AG04450 (cell line): Measurements from ENCODE around the gene CHRNB2. TPM values are rescaled to one million over a fixed set of nuclear protein-coding genes. Genes with fewer than 3 reads are reported as not detected.

Experiments
- CTCF ChIA-PET: fragments of 300-600, 350-600 bp; formaldehyde crosslinking; extraction: SDS; loops from one replicate; lab custom pipeline; 2022; ENCODE audit warnings: antibody characterized with exemption, inconsistent platforms; lab: Charles Lee
- POLR2A ChIA-PET: fragments of 350-600 bp; formaldehyde crosslinking; extraction: SDS; loops from one replicate; lab custom pipeline; 2021; ENCODE audit warnings: antibody characterized with exemption, inconsistent platforms; lab: Yijun Ruan, JAX
- DNase-seq: peaks from one replicate; pipeline ENCODE4 v3.0.0-alpha.2; 2011; ENCODE audit warnings: low read depth, low spot score
- H3K27ac ChIP-seq: one replicate; pipeline ENCODE4 v1.5.1; 2012; ENCODE audit warnings: low read depth, low read length, control low read depth
- H3K27me3 ChIP-seq: one replicate; pipeline ENCODE4 v1.6.0; 2012; ENCODE audit warnings: low read length; ENCODE audit not compliant: control insufficient read depth, insufficient read depth
- H3K4me3 ChIP-seq: 2 replicates; pipeline ENCODE4 v1.5.1; 2011; ENCODE audit warnings: mild to moderate bottlenecking, low read depth, low read length, control low read depth
- H3K9me3 ChIP-seq: 2 replicates; pipeline ENCODE4 v1.5.1; 2012; ENCODE audit warnings: low read length; ENCODE audit not compliant: control insufficient read depth, insufficient read depth
- polyA plus RNA-seq: library from polyadenylated mRNA; depleted of rRNA; stranded (reverse); fragments of >200 nt; gene quantifications from 2 replicates; pipeline ENCODE4 v1.2.3, GENCODE V29; 2011
- TF ChIP-seq, protein P1 (sequence below): IDR thresholded peaks from 2 replicates; pipeline ENCODE4 v1.5.1; 2011; ENCODE audit warnings: low read depth, low read length, control low read depth, inconsistent platforms

Gene CHRNB2
- polyA plus RNA-seq, 1 experiment = 0.06 TPM

GRCh38 chr1:154577346-154578057, 9.9 kb downstream of the CHRNB2 start:
- Histone ChIP-seq H3K27me3 (no peaks in the 10 kb centered on the region), H3K27ac (peak overlapping the region; percentile 31), H3K9me3 (no peaks in the 10 kb centered on the region), H3K4me3 (no peak overlapping the region)
- ChIA-PET POLR2A (interaction anchor here (1.2 kb wide), 1 partner anchor 14 kb away, joined by 3 read pairs; no protein-coding TSS in a partner anchor), CTCF (no interaction called here)
- no peak for DNase-seq
- TF ChIP-seq, protein P1, sequence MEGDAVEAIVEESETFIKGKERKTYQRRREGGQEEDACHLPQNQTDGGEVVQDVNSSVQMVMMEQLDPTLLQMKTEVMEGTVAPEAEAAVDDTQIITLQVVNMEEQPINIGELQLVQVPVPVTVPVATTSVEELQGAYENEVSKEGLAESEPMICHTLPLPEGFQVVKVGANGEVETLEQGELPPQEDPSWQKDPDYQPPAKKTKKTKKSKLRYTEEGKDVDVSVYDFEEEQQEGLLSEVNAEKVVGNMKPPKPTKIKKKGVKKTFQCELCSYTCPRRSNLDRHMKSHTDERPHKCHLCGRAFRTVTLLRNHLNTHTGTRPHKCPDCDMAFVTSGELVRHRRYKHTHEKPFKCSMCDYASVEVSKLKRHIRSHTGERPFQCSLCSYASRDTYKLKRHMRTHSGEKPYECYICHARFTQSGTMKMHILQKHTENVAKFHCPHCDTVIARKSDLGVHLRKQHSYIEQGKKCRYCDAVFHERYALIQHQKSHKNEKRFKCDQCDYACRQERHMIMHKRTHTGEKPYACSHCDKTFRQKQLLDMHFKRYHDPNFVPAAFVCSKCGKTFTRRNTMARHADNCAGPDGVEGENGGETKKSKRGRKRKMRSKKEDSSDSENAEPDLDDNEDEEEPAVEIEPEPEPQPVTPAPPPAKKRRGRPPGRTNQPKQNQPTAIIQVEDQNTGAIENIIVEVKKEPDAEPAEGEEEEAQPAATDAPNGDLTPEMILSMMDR = no peak

- Histone ChIP-seq H3K27me3 (no peaks in the 10 kb centered on the region), H3K4me3 (no peak overlapping the region), H3K9me3 (no peaks in the 10 kb centered on the region), H3K27ac (peak overlapping the region; percentile 31)
- CTCF ChIA-PET = no interaction called here
- TF ChIP-seq, protein P1 = no peak
- POLR2A ChIA-PET = interaction anchor here (1.2 kb wide), 1 partner anchor 13 kb away, joined by 3 read pairs; no protein-coding TSS in a partner anchor
- DNase-seq = no peak
Observed at GRCh38 chr1:154578058-154578418, 10.5 kb downstream of the CHRNB2 start.

GRCh38 chr1:154579374-154579773, 11.8 kb downstream of the CHRNB2 start:
- H3K27me3 ChIP-seq = no peaks in the 10 kb centered on the region
- CTCF ChIA-PET = interaction anchor here (1.5 kb wide), 1 partner anchor 20 kb away, joined by 4 read pairs; no protein-coding TSS in a partner anchor
- H3K9me3 ChIP-seq = no peaks in the 10 kb centered on the region
- TF ChIP-seq, protein P1 = no peak
- H3K27ac ChIP-seq = no peak overlapping the region
- POLR2A ChIA-PET = no interaction called here
- DNase-seq = no peak
- no peak overlapping the region for H3K4me3 ChIP-seq

DNA sequence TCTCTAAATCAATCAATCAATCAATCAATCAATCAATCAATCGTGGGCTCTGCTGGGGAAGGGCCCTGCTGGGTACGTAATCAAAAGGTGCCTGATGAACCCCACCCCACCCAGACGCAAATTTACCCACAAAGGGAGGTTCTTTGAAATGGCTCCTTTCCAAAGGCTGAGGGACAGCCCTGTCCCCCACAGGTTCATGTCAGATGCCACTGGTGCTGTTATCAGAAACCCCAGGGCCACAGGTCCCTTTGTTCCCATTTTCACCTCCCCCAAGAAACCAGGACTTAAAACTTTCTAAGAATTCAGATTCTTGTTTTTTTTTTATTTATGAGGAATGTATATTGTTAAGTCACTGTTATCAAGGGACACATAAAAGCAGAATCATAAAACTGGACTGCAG, 14.2 kb downstream of the CHRNB2 start:
- Histone ChIP-seq H3K4me3 (no peak overlapping the region), H3K9me3 (no peaks in the 10 kb centered on the region), H3K27me3 (no peaks in the 10 kb centered on the region), H3K27ac (no peak overlapping the region)
- ChIA-PET CTCF (no interaction called here), POLR2A (no interaction called here)
- no peak for DNase-seq
- TF ChIP-seq, protein P1 = no peak

DNA sequence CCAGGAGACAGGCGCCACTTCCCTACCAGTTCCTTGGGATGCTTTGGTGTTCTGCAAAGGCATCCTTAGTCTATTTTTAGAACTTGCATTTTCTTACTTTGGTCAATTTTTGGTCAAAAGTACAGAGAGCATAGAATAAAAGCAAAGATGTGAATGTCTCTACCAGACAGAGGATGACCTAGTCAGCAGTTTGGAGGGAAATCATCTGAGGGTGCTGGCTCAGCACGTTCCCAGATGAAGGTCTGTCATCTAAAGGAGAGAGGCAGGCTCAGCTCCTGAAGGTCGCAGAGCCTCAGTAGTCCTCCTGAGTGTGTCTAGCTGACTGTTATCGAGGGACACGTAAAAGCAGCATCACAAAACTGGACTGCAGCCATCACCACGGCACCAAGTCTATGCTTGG, 15.3 kb downstream of the CHRNB2 start:
- ChIA-PET CTCF (no interaction called here), POLR2A (no interaction called here)
- H3K27ac ChIP-seq = no peak overlapping the region
- no peak overlapping the region for H3K4me3 ChIP-seq
- DNase-seq = no peak
- H3K27me3 ChIP-seq = no peaks in the 10 kb centered on the region
- no peaks in the 10 kb centered on the region for H3K9me3 ChIP-seq
- TF ChIP-seq, protein P1 = no peak
